ENCODE data around the gene TSPYL1. TPM values are rescaled to one million over a fixed set of nuclear protein-coding genes. Genes with fewer than 3 reads are reported as not detected.
"Not testable (repeated sequence)": the region's sequence is repeated elsewhere in the genome, so short reads cannot be mapped to it uniquely, and the experiment has no call there.

TSPYL1 gene
- total RNA-seq = 79.9 TPM

- Histone ChIP-seq H3K27ac (ENCODE audit: low read depth, low read length) (peak within 1 kb of the TSS; percentile 99), H3K27me3 (ENCODE audit: control insufficient read depth in 3 of 3, insufficient read depth in 3 of 3, low read length in 3 of 3) (no peaks in the 10 kb centered on the region), H3K9ac (ENCODE audit: low read depth in 1 of 3, low read length in 3 of 3) (peak within 1 kb of the TSS; percentile 93 to 98 (median 98)), H3K36me3 (ENCODE audit: control insufficient read depth in 3 of 3, insufficient read depth in 3 of 3, low read length in 3 of 3) (peaks cover 3 to 12% (median 9%) of the 10 kb centered on the region in 3 donors), H3K4me3 (ENCODE audit: low read length in 3 of 3) (peak within 1 kb of the TSS; percentile 90 to 98 (median 95)), H3K4me1 (ENCODE audit: control insufficient read depth in 3 of 3, insufficient read depth in 3 of 3, low read length in 3 of 3) (peaks cover 20 to 37% (median 37%) of the 10 kb centered on the region in 3 donors), H3K9me3 (ENCODE audit: control insufficient read depth in 3 of 3, low read length in 3 of 3) (no peaks in the 10 kb centered on the region)
Observed at GRCh38 chr6:116279232-116280160, at the start of gene TSPYL1. Gene TSPYL1 (minus strand): TSS chr6:116279930. CDS start chr6:116279830, 100 bp downstream.

GRCh38 chr6:116329156-116329555 lies 49.4 kb upstream of the TSPYL1 start:
- Histone ChIP-seq H3K9me3 (ENCODE audit: control insufficient read depth in 3 of 3, low read length in 3 of 3) (no peaks in the 10 kb centered on the region), H3K4me3 (ENCODE audit: low read length in 3 of 3) (no peak overlapping the region), H3K4me1 (ENCODE audit: control insufficient read depth in 3 of 3, insufficient read depth in 3 of 3, low read length in 3 of 3) (no peaks in the 10 kb centered on the region), H3K9ac (ENCODE audit: low read depth in 1 of 3, low read length in 3 of 3) (no peak overlapping the region), H3K36me3 (ENCODE audit: control insufficient read depth in 3 of 3, insufficient read depth in 3 of 3, low read length in 3 of 3) (no peaks in the 10 kb centered on the region), H3K27me3 (ENCODE audit: control insufficient read depth in 3 of 3, insufficient read depth in 3 of 3, low read length in 3 of 3) (no peaks in the 10 kb centered on the region), H3K27ac (ENCODE audit: low read depth, low read length) (no peak overlapping the region)

GRCh38 chr6:116328528-116328903 lies 48.8 kb upstream of the TSPYL1 start:
- H3K36me3 ChIP-seq (ENCODE audit: control insufficient read depth in 3 of 3, insufficient read depth in 3 of 3, low read length in 3 of 3) = no peaks in the 10 kb centered on the region
- no peaks in the 10 kb centered on the region for H3K4me1 ChIP-seq (ENCODE audit: control insufficient read depth in 3 of 3, insufficient read depth in 3 of 3, low read length in 3 of 3)
- no peaks in the 10 kb centered on the region for H3K9me3 ChIP-seq (ENCODE audit: control insufficient read depth in 3 of 3, low read length in 3 of 3)
- no peak overlapping the region for H3K9ac ChIP-seq (ENCODE audit: low read depth in 1 of 3, low read length in 3 of 3)
- peak overlapping the region; percentile 23 for H3K27ac ChIP-seq (ENCODE audit: low read depth, low read length)
- H3K27me3 ChIP-seq (ENCODE audit: control insufficient read depth in 3 of 3, insufficient read depth in 3 of 3, low read length in 3 of 3) = no peaks in the 10 kb centered on the region
- H3K4me3 ChIP-seq (ENCODE audit: low read length in 3 of 3) = no peak overlapping the region

GRCh38 chr6:116327803-116328527 lies 48.2 kb upstream of the TSPYL1 start:
- Histone ChIP-seq H3K9ac (ENCODE audit: low read depth in 1 of 3, low read length in 3 of 3) (no peak overlapping the region), H3K4me1 (ENCODE audit: control insufficient read depth in 3 of 3, insufficient read depth in 3 of 3, low read length in 3 of 3) (no peaks in the 10 kb centered on the region), H3K27me3 (ENCODE audit: control insufficient read depth in 3 of 3, insufficient read depth in 3 of 3, low read length in 3 of 3) (no peaks in the 10 kb centered on the region), H3K36me3 (ENCODE audit: control insufficient read depth in 3 of 3, insufficient read depth in 3 of 3, low read length in 3 of 3) (no peaks in the 10 kb centered on the region), H3K4me3 (ENCODE audit: low read length in 3 of 3) (no peak overlapping the region), H3K27ac (ENCODE audit: low read depth, low read length) (peak overlapping the region; percentile 23), H3K9me3 (ENCODE audit: control insufficient read depth in 3 of 3, low read length in 3 of 3) (no peaks in the 10 kb centered on the region)

GRCh38 chr6:116326996-116327395 lies 47.3 kb upstream of the TSPYL1 start:
- Histone ChIP-seq H3K27ac (ENCODE audit: low read depth, low read length) (peak overlapping the region; percentile 2), H3K36me3 (ENCODE audit: control insufficient read depth in 3 of 3, insufficient read depth in 3 of 3, low read length in 3 of 3) (no peaks in the 10 kb centered on the region), H3K4me3 (ENCODE audit: low read length in 3 of 3) (no peak overlapping the region), H3K9me3 (ENCODE audit: control insufficient read depth in 3 of 3, low read length in 3 of 3) (no peaks in the 10 kb centered on the region), H3K4me1 (ENCODE audit: control insufficient read depth in 3 of 3, insufficient read depth in 3 of 3, low read length in 3 of 3) (no peaks in the 10 kb centered on the region), H3K27me3 (ENCODE audit: control insufficient read depth in 3 of 3, insufficient read depth in 3 of 3, low read length in 3 of 3) (no peaks in the 10 kb centered on the region), H3K9ac (ENCODE audit: low read depth in 1 of 3, low read length in 3 of 3) (no peak overlapping the region)

GRCh38 chr6:116326181-116326671 lies 46.5 kb upstream of the TSPYL1 start:
- Histone ChIP-seq H3K9me3 (ENCODE audit: control insufficient read depth in 3 of 3, low read length in 3 of 3) (no peaks in the 10 kb centered on the region), H3K27me3 (ENCODE audit: control insufficient read depth in 3 of 3, insufficient read depth in 3 of 3, low read length in 3 of 3) (no peaks in the 10 kb centered on the region), H3K4me3 (ENCODE audit: low read length in 3 of 3) (no peak overlapping the region), H3K4me1 (ENCODE audit: control insufficient read depth in 3 of 3, insufficient read depth in 3 of 3, low read length in 3 of 3) (no peaks in the 10 kb centered on the region), H3K9ac (ENCODE audit: low read depth in 1 of 3, low read length in 3 of 3) (no peak overlapping the region), H3K27ac (ENCODE audit: low read depth, low read length) (no peak overlapping the region), H3K36me3 (ENCODE audit: control insufficient read depth in 3 of 3, insufficient read depth in 3 of 3, low read length in 3 of 3) (no peaks in the 10 kb centered on the region)

- not testable (repeated sequence) for H3K4me3 ChIP-seq (ENCODE audit: low read length in 3 of 3); H3K9me3 ChIP-seq (ENCODE audit: control insufficient read depth in 3 of 3, low read length in 3 of 3); H3K27me3 ChIP-seq (ENCODE audit: control insufficient read depth in 3 of 3, insufficient read depth in 3 of 3, low read length in 3 of 3); H3K4me1 ChIP-seq (ENCODE audit: control insufficient read depth in 3 of 3, insufficient read depth in 3 of 3, low read length in 3 of 3); H3K36me3 ChIP-seq (ENCODE audit: control insufficient read depth in 3 of 3, insufficient read depth in 3 of 3, low read length in 3 of 3); H3K27ac ChIP-seq (ENCODE audit: low read depth, low read length); H3K9ac ChIP-seq (ENCODE audit: low read depth in 1 of 3, low read length in 3 of 3)
Observed at GRCh38 chr6:116325634-116326132, 46.0 kb upstream of the TSPYL1 start.

GRCh38 chr6:116323863-116324262 lies 44.1 kb upstream of the TSPYL1 start:
- Histone ChIP-seq H3K4me1 (ENCODE audit: control insufficient read depth in 3 of 3, insufficient read depth in 3 of 3, low read length in 3 of 3) (no peaks in the 10 kb centered on the region), H3K27ac (ENCODE audit: low read depth, low read length) (no peak overlapping the region), H3K27me3 (ENCODE audit: control insufficient read depth in 3 of 3, insufficient read depth in 3 of 3, low read length in 3 of 3) (no peaks in the 10 kb centered on the region), H3K36me3 (ENCODE audit: control insufficient read depth in 3 of 3, insufficient read depth in 3 of 3, low read length in 3 of 3) (no peaks in the 10 kb centered on the region), H3K4me3 (ENCODE audit: low read length in 3 of 3) (no peak overlapping the region), H3K9ac (ENCODE audit: low read depth in 1 of 3, low read length in 3 of 3) (no peak overlapping the region), H3K9me3 (ENCODE audit: control insufficient read depth in 3 of 3, low read length in 3 of 3) (no peaks in the 10 kb centered on the region)

GRCh38 chr6:116321933-116322332 lies 42.2 kb upstream of the TSPYL1 start:
- H3K9me3 ChIP-seq (ENCODE audit: control insufficient read depth in 3 of 3, low read length in 3 of 3); H3K9ac ChIP-seq (ENCODE audit: low read depth in 1 of 3, low read length in 3 of 3); H3K27ac ChIP-seq (ENCODE audit: low read depth, low read length); H3K36me3 ChIP-seq (ENCODE audit: control insufficient read depth in 3 of 3, insufficient read depth in 3 of 3, low read length in 3 of 3); H3K27me3 ChIP-seq (ENCODE audit: control insufficient read depth in 3 of 3, insufficient read depth in 3 of 3, low read length in 3 of 3); H3K4me1 ChIP-seq (ENCODE audit: control insufficient read depth in 3 of 3, insufficient read depth in 3 of 3, low read length in 3 of 3); H3K4me3 ChIP-seq (ENCODE audit: low read length in 3 of 3): not testable (repeated sequence)

Measured in skeletal muscle tissue (tissue), 4 donors.